ENCODE results near the gene KIAA0930. TPM values are rescaled to one million over a fixed set of nuclear protein-coding genes. Genes with fewer than 3 reads are reported as not detected.
A peak's percentile ranks its signal among the peaks of the same experiment; 100 is the strongest.

Gene KIAA0930
- total RNA-seq, 6 donors from 2014 or later: 31.2 to 103 (median 42.8) TPM

- DNase-seq (peak; percentile 50 to 59), ATAC-seq (ENCODE audit: low FRiP score in 2 of 2) (peak; percentile 44 to 85)
- peaks cover 12 to 33% (median 21%) of the 10 kb centered on the region in 4 donors for H3K4me1 ChIP-seq
- H3K27ac ChIP-seq: peak overlapping the region; percentile 26 to 72 (median 56)
- H3K27me3 ChIP-seq: no peaks in the 10 kb centered on the region
- no peak for TF ChIP-seq POLR2AphosphoS5 (IDR thresholded peaks at IDR 0.05)
- TF ChIP-seq POLR2A (IDR thresholded peaks at IDR 0.05): peak in 1 of 4 donors; percentile 23
- H3K36me3 ChIP-seq: peaks cover 0 to 9% (median 3%) of the 10 kb centered on the region in 4 donors
- no peaks in the 10 kb centered on the region for H3K9me3 ChIP-seq
- peak overlapping the region in 3 of 4 donors; percentile 4 to 39 (median 38) for H3K4me3 ChIP-seq
- 49 to 53% methylated on average over 22 of the region's 22 CpGs for WGBS, 2 donors
Observed at GRCh38 chr22:45212992-45213751, 27.5 kb downstream of the KIAA0930 start.

GRCh38 chr22:45212306-45212709, 28.4 kb downstream of the KIAA0930 start:
- H3K9me3 ChIP-seq: no peaks in the 10 kb centered on the region
- peak overlapping the region; percentile 26 to 72 (median 56) for H3K27ac ChIP-seq
- peaks cover 12 to 33% (median 21%) of the 10 kb centered on the region in 4 donors for H3K4me1 ChIP-seq
- ATAC-seq (ENCODE audit: low FRiP score in 2 of 2) (peak; percentile 65 to 84), DNase-seq (peak; percentile 63 to 85)
- TF ChIP-seq EP300 (IDR thresholded peaks at IDR 0.05) (no peak), POLR2AphosphoS5 (IDR thresholded peaks at IDR 0.05) (no peak), POLR2A (IDR thresholded peaks at IDR 0.05) (no peak)
- peaks cover 0 to 14% (median 3%) of the 10 kb centered on the region in 4 donors for H3K36me3 ChIP-seq
- peak overlapping the region in 3 of 4 donors; percentile 4 to 39 (median 38) for H3K4me3 ChIP-seq
- H3K27me3 ChIP-seq: no peaks in the 10 kb centered on the region
- WGBS, 2 donors: 44 to 51% methylated on average over 8 to 14 of the region's 14 CpGs

GRCh38 chr22:45211848-45212247, 28.8 kb downstream of the KIAA0930 start:
- DNase-seq: peak in 1 of 2 donors; percentile 50
- WGBS, 2 donors: 90 to 94% methylated on average over 5 to 18 of the region's 18 CpGs
- no peaks in the 10 kb centered on the region for H3K27me3 ChIP-seq
- peak overlapping the region in 2 of 4 donors; percentile 62 to 72 for H3K27ac ChIP-seq
- H3K36me3 ChIP-seq: peaks cover 0 to 14% (median 3%) of the 10 kb centered on the region in 4 donors
- peaks cover 12 to 33% (median 21%) of the 10 kb centered on the region in 4 donors for H3K4me1 ChIP-seq
- H3K9me3 ChIP-seq: no peaks in the 10 kb centered on the region
- peak overlapping the region in 3 of 4 donors; percentile 4 to 39 (median 38) for H3K4me3 ChIP-seq
- TF ChIP-seq EP300 (IDR thresholded peaks at IDR 0.05) (no peak), CTCF (IDR thresholded peaks at IDR 0.05) (no peak), POLR2AphosphoS5 (IDR thresholded peaks at IDR 0.05) (no peak), POLR2A (IDR thresholded peaks at IDR 0.05) (no peak)
- ATAC-seq (ENCODE audit: low FRiP score in 2 of 2): peak in 1 of 2 donors; percentile 33

- H3K36me3 ChIP-seq: peaks cover 0 to 14% (median 3%) of the 10 kb centered on the region in 4 donors
- no peak overlapping the region for H3K27ac ChIP-seq
- TF ChIP-seq EP300 (IDR thresholded peaks at IDR 0.05): no peak
- no peak for TF ChIP-seq CTCF (IDR thresholded peaks at IDR 0.05)
- no peak for TF ChIP-seq POLR2AphosphoS5 (IDR thresholded peaks at IDR 0.05)
- no peak for TF ChIP-seq POLR2A (IDR thresholded peaks at IDR 0.05)
- no peak overlapping the region for H3K4me3 ChIP-seq
- H3K9me3 ChIP-seq: no peaks in the 10 kb centered on the region
- DNase-seq (no peak), ATAC-seq (ENCODE audit: low FRiP score in 2 of 2) (no peak)
- H3K27me3 ChIP-seq: no peaks in the 10 kb centered on the region
- H3K4me1 ChIP-seq: peaks cover 8 to 29% (median 19%) of the 10 kb centered on the region in 4 donors
- WGBS, 2 donors: 89 to 95% methylated on average over 8 of the region's 8 CpGs
Observed at GRCh38 chr22:45211435-45211834, 29.3 kb downstream of the KIAA0930 start.

- ATAC-seq (ENCODE audit: low FRiP score in 2 of 2): no peak
- Histone ChIP-seq H3K27ac (no peak overlapping the region), H3K4me3 (no peak overlapping the region), H3K9me3 (no peaks in the 10 kb centered on the region), H3K27me3 (no peaks in the 10 kb centered on the region), H3K4me1 (peaks cover 7 to 25% (median 18%) of the 10 kb centered on the region in 4 donors), H3K36me3 (peaks cover 0 to 14% (median 3%) of the 10 kb centered on the region in 4 donors)
- no peak for DNase-seq
- 89 to 93% methylated on average over 5 to 8 of the region's 8 CpGs for WGBS, 2 donors
- TF ChIP-seq POLR2A (IDR thresholded peaks at IDR 0.05) (no peak), CTCF (IDR thresholded peaks at IDR 0.05) (no peak), POLR2AphosphoS5 (IDR thresholded peaks at IDR 0.05) (no peak), EP300 (IDR thresholded peaks at IDR 0.05) (no peak)
Observed at GRCh38 chr22:45210991-45211390, 29.7 kb downstream of the KIAA0930 start.
